ENCODE measurements around the gene ATP6V1G2.

The ATP6V1G2 gene

GRCh38 chr6:31586599-31587281 is 40.3 kb upstream of the ATP6V1G2 start:
- TF ChIP-seq, protein P1, sequence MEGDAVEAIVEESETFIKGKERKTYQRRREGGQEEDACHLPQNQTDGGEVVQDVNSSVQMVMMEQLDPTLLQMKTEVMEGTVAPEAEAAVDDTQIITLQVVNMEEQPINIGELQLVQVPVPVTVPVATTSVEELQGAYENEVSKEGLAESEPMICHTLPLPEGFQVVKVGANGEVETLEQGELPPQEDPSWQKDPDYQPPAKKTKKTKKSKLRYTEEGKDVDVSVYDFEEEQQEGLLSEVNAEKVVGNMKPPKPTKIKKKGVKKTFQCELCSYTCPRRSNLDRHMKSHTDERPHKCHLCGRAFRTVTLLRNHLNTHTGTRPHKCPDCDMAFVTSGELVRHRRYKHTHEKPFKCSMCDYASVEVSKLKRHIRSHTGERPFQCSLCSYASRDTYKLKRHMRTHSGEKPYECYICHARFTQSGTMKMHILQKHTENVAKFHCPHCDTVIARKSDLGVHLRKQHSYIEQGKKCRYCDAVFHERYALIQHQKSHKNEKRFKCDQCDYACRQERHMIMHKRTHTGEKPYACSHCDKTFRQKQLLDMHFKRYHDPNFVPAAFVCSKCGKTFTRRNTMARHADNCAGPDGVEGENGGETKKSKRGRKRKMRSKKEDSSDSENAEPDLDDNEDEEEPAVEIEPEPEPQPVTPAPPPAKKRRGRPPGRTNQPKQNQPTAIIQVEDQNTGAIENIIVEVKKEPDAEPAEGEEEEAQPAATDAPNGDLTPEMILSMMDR (IDR thresholded peaks at IDR 0.05; ENCODE audit: insufficient read depth, low read length, missing control alignments) = no peak
- no peak overlapping the region for H3K4me3 ChIP-seq (ENCODE audit: low read depth, low read length)
- ChIA-PET CTCF (interaction anchor here (1.5 to 31.3 kb wide), 5 partner anchors 8 to 34 kb away, joined by 10 to 1569 read pairs (median 40); partner anchors contain the start of genes ATP6V1G2, DDX39B, LTA and NCR3), POLR2A (no interaction called here)
- DNase-seq (ENCODE audit: low read depth, low spot score) = no peak

DNA sequence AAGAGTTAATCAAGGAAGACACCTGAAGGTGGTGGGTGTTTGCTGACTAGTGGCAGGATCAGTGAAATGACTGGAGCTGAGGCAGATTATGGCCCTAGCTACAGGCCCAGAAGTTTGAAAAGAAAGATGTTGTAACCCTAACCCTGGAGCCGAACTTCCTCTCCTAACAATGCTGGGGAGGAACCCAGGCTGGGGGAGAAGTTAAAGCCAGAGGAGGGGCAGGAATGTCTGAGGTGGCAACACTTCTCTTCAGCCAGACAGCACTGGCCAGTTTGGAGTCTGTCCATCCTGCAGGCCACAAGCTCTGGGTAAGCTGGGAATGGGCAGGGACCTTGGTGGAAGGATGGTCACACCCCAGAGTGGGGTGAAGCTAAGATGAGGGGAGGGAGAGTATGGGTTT is 39.6 kb upstream of the ATP6V1G2 start, which contains the start of gene LST1:
Gene LST1 (plus strand): TSS at position 270 of the 400 bp plus-strand sequence. CDS start 1,023 bp downstream, outside the sequence.
- TF ChIP-seq, protein P1 (IDR thresholded peaks at IDR 0.05; ENCODE audit: insufficient read depth, low read length, missing control alignments) = no peak
- no peak for DNase-seq (ENCODE audit: low read depth, low spot score)
- H3K4me3 ChIP-seq (ENCODE audit: low read depth, low read length) = no peak within 1 kb of the TSS
- CTCF ChIA-PET = interaction anchor here (1.5 to 31.3 kb wide), 4 partner anchors 9 to 33 kb away, joined by 10 to 1569 read pairs (median 237); partner anchors contain the start of genes ATP6V1G2, DDX39B, LTA and NCR3
- POLR2A ChIA-PET = no interaction called here

DNA sequence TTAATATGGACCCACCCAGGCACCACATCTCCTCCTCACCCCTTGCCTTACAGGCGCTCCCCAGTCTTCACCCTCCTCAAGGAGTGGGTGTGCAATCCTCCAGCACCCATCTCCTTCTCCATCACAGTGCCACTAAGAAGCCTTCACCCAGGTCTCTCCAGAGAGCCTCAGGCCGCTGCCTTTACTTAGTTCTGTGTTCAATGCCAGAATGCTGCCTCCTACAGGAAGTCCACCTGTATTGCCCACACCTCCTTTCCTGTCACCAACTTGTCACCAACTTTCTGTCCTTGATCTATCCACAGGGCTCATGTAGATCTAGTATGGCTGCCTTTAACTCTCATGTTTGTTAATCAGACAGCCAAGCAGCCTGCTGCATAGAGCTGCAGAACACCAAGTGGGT is 39.1 kb upstream of the ATP6V1G2 start:
- CTCF ChIA-PET = interaction anchor here (0.9 to 31.3 kb wide), 5 partner anchors 8 to 33 kb away, joined by 3 to 1569 read pairs (median 15); partner anchors contain the start of genes ATP6V1G2, DDX39B, LTA and NCR3
- POLR2A ChIA-PET = no interaction called here
- no peak overlapping the region for H3K4me3 ChIP-seq (ENCODE audit: low read depth, low read length)
- no peak for DNase-seq (ENCODE audit: low read depth, low spot score)
- TF ChIP-seq, protein P1 (IDR thresholded peaks at IDR 0.05; ENCODE audit: insufficient read depth, low read length, missing control alignments) = no peak

DNA sequence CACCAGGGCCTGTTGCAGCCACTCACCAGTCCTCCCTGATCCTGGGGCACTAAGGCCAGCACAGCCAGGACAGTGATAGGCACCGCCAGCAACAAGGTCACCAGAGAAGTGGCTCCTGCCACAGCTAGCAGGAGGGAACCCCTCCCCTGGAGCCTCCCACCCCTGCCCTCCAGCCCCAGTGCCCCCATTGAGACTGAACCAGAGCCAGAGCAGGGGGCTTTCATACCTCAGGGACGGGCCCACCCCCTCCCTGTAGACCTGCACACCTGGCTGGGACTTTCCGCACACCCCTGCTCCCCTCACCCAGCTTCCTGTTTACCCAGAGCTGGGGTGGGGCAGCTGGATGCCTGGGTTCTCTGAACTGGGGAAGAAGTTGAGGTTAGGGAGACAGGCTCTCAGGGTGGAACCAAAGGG is 35.8 kb upstream of the ATP6V1G2 start, which contains the start of gene LTB:
Gene LTB (minus strand): TSS at position 195 of the 414 bp plus-strand sequence. CDS start 7 bp downstream, at position 188.
- CTCF ChIA-PET = interaction anchor here (1.1 to 31.3 kb wide), 5 partner anchors 7 to 54 kb away, joined by 3 to 1569 read pairs (median 40); partner anchors contain the start of genes ATP6V1G2, DDX39B, LTA and NCR3
- POLR2A ChIA-PET = interaction anchor here (1.9 kb wide), 2 partner anchors 16 to 35 kb away, joined by 4 read pairs; partner anchors contain the start of gene NFKBIL1
- TF ChIP-seq, protein P1 (IDR thresholded peaks at IDR 0.05; ENCODE audit: insufficient read depth, low read length, missing control alignments) = no peak
- no peak for DNase-seq (ENCODE audit: low read depth, low spot score)
- H3K4me3 ChIP-seq (ENCODE audit: low read depth, low read length) = peak within 1 kb of the TSS; percentile 89

DNA sequence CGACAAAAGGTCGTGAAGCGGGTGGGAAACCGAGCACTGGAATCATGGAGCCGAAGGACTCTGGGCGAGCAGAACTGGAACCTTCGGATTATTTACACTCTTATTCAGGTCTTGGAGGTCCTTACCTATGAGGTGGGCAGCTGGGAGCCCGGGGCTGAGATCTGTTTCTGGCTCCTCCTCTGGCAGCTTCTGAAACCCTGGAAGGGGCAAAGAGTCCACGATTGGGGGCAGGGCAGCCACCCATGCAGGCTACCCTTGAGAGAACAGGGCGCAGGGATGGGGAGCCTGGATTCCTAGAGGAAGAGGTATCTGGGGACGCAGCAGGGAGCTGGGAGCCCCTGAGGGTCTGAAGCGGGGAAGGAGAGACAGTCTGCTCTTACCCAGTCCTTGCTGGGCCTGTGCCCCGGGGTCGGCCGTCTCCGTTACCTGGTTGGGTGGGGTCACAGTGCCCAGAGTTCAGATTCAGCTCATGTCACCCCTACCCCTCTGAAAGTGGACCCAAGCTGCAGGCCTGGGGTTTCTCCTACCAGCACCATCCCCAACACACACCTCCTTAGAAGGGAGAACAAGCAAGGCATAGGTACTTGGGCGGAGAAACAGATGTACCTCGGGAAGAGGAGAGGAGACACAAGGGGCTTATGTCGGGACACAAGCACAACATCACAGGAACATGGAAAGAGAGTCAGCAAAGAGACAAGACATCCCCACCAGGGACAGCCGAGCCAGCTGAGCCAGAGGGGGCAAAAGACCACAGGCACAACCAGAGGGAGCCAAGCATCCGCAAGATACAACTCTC is 35.2 kb upstream of the ATP6V1G2 start:
- peak overlapping the region; percentile 89 for H3K4me3 ChIP-seq (ENCODE audit: low read depth, low read length)
- no peak for DNase-seq (ENCODE audit: low read depth, low spot score)
- ChIA-PET CTCF (interaction anchor here (1.1 to 31.3 kb wide), 7 partner anchors 7 to 72 kb away, joined by 3 to 1569 read pairs (median 7); partner anchors contain the start of genes ATP6V1G2, DDX39B, LTA and NCR3), POLR2A (interaction anchor here (0.6 to 1.9 kb wide), 3 partner anchors 17 to 34 kb away, joined by 3 to 4 read pairs (median 4); partner anchors contain the start of gene NFKBIL1)
- TF ChIP-seq, protein P1 (IDR thresholded peaks at IDR 0.05; ENCODE audit: insufficient read depth, low read length, missing control alignments) = no peak

Measured in AG04449 (cell line).